Gastrocnemius medialis (tissue), 4 donors: ENCODE results near the gene MCFD2.

Experiments used
- POLR2A ChIP-seq, 2 donors: fragments of 450-650 bp; IDR thresholded peaks; one replicate each; pipeline ENCODE4 v1.6.1; 2017; ENCODE audit warnings: antibody characterized with exemption in 2 of 2, mild to moderate bottlenecking in 2 of 2, moderate library complexity in 2 of 2
- TF ChIP-seq, protein P1 (sequence below), 5 experiments: fragments of 450-650 bp in 3 of 5; fragments of 200-600 bp in 2 of 5; sonication (generic) in 2 of 5; IDR thresholded peaks in 4 of 5; conservative IDR thresholded peaks in 1 of 5; 1 replicate in 4 of 5; 2 replicates in 1 of 5; pipeline ENCODE4 v1.5.1; 2016 to 2019; ENCODE audit warnings: antibody characterized with exemption in 5 of 5, mild to moderate bottlenecking in 3 of 5, moderate library complexity in 3 of 5

DNA sequence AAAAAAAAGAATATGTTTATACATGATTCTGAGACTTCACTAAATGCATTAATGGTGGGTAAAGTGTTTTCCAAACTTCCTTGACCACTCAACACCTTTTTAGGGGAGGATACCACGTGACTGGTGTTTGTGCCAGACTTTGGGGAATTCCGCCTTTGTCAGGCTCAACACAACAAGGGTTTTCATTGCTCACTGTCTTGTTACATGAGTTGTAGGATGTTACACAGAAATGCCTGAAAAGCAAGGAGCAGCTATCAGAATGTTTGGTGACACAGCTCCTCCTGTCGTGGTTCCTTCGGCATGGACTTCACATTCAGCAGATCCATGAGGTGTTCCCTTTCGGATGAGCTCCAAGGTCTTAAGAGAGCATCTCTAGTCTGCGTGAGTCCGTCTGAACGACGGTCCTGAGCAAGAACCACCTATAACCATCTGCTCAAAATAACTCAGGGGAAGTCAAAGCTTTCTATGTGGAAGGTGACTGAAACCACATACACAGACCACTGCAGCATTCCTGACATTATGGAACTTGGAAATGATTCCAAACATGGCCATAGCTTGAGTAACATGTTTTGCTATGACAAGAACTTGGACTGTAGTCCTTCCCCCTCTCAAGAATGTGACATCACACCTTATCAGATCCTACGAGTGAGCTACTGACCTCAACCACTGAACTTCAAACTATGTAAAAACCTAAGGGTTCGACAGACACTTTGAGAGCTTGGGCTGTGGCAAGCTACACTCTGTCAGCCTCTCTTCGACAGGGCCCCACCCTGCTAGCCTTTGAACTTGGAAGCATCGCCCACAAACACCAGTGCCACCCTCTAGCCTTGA, 57.5 kb downstream of the MCFD2 start:
- TF ChIP-seq, protein P1, sequence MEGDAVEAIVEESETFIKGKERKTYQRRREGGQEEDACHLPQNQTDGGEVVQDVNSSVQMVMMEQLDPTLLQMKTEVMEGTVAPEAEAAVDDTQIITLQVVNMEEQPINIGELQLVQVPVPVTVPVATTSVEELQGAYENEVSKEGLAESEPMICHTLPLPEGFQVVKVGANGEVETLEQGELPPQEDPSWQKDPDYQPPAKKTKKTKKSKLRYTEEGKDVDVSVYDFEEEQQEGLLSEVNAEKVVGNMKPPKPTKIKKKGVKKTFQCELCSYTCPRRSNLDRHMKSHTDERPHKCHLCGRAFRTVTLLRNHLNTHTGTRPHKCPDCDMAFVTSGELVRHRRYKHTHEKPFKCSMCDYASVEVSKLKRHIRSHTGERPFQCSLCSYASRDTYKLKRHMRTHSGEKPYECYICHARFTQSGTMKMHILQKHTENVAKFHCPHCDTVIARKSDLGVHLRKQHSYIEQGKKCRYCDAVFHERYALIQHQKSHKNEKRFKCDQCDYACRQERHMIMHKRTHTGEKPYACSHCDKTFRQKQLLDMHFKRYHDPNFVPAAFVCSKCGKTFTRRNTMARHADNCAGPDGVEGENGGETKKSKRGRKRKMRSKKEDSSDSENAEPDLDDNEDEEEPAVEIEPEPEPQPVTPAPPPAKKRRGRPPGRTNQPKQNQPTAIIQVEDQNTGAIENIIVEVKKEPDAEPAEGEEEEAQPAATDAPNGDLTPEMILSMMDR (IDR thresholded peaks at IDR 0.05 in 4 of 5, conservative IDR thresholded peaks at IDR 0.05 in 1 of 5) = no peak
- no peak for TF ChIP-seq POLR2A (IDR thresholded peaks at IDR 0.05)
